HCT116 (cell line): Measurements from ENCODE around the gene WDR62. TPM values are rescaled to one million over a fixed set of nuclear protein-coding genes. Genes with fewer than 3 reads are reported as not detected.

Source experiments
- ATAC-seq: fragments of 200-7000 bp; cut with Tn5 transposase; 2 replicates; pipeline ENCODE4 v1.9.1; 2020; ENCODE audit warnings: mild to moderate bottlenecking, moderate library complexity
- BruUV-seq: library from RNA; stranded (reverse); fragments of 400-500 nt; replicated peaks from 2 replicates; lab custom pipeline; 2021; lab: Mats Ljungman, UMichigan
- CTCF ChIA-PET: fragments of 300-600 bp; sonication (Branson Sonifier 250); formaldehyde crosslinking; loops from one replicate; lab custom pipeline; 2021; ENCODE audit warnings: antibody characterized with exemption; lab: Charles Lee
- POLR2A ChIA-PET: fragments of 300-600, 350-600 bp; sonication (Branson Sonifier 250); formaldehyde crosslinking; loops from one replicate; lab custom pipeline; 2021; ENCODE audit warnings: antibody characterized with exemption; lab: Charles Lee
- RAD21 ChIA-PET, 2 experiments: fragments of 300-600 bp; sonication (Branson Sonifier 250); formaldehyde crosslinking; loops; one replicate each; lab custom pipeline; 2023; ENCODE audit warnings: low total read pairs in 2 of 2; ENCODE audit not compliant: uncharacterized antibody in 2 of 2, unreplicated experiment in 2 of 2, low non-redundant PET in 1 of 2; lab: Charles Lee
- DNase-seq: peaks from one replicate; pipeline ENCODE4 v3.0.0-alpha.2; 2010; ENCODE audit warnings: low read depth, low spot score
- H2AFZ ChIP-seq: fragments of 200-600 bp; shearing (Covaris generic), sonication (generic); 2 replicates; pipeline ENCODE4 v1.6.1; 2017; ENCODE audit warnings: low read depth, mixed run types, mixed read lengths, antibody characterized with exemption, low read length; ENCODE audit not compliant: poor library complexity, severe bottlenecking
- H3K27ac ChIP-seq: 2 replicates; pipeline ENCODE4 v1.5.1; 2012; ENCODE audit warnings: low read depth, low read length
- H3K27me3 ChIP-seq: fragments of 200-600 bp; sonication (generic); 2 replicates; pipeline ENCODE4 v1.6.1; 2016; ENCODE audit warnings: mixed run types, low read length, mixed read lengths; ENCODE audit not compliant: insufficient read depth
- H3K36me3 ChIP-seq, 2 experiments: fragments of 200-500 bp in 1 of 2; fragments of 200-600 bp in 1 of 2; sonication (Bioruptor generic) in 1 of 2; sonication (generic) in 1 of 2; 2 replicates each; pipeline versions ENCODE4 v1.5.1 to v1.6.1; 2014 to 2016; ENCODE audit warnings: low read length in 2 of 2, inconsistent platforms in 1 of 2, mixed read lengths in 1 of 2, mixed run types in 1 of 2; ENCODE audit not compliant: insufficient read depth in 2 of 2, control insufficient read depth in 1 of 2
- H3K4me1 ChIP-seq, 2 experiments: fragments of 200-600 bp in 1 of 2; sonication (generic) in 1 of 2; 2 replicates each; pipeline versions ENCODE4 v1.5.1 to v1.6.1; 2012 to 2017; ENCODE audit warnings: low read length in 2 of 2, inconsistent platforms in 1 of 2, mild to moderate bottlenecking in 1 of 2, mixed read lengths in 1 of 2, mixed run types in 1 of 2, moderate library complexity in 1 of 2; ENCODE audit not compliant: insufficient read depth in 2 of 2, control insufficient read depth in 1 of 2
- H3K4me2 ChIP-seq: fragments of 200-600 bp; sonication (generic); 2 replicates; pipeline ENCODE4 v1.6.1; 2017; ENCODE audit warnings: mixed run types, low read length, mixed read lengths
- H3K4me3 ChIP-seq, 2 experiments: fragments of 200-600 bp in 1 of 2; sonication (generic) in 1 of 2; replicated peaks in 1 of 2; 2 replicates each; pipeline ENCODE4 v1.5.1; 2011 to 2016; ENCODE audit warnings: low read length in 2 of 2, control low read depth in 1 of 2, low read depth in 1 of 2, mild to moderate bottlenecking in 1 of 2, mixed read lengths in 1 of 2, mixed run types in 1 of 2
- H3K79me2 ChIP-seq: fragments of 200-600 bp; sonication (generic); 2 replicates; pipeline ENCODE4 v1.6.1; 2017; ENCODE audit warnings: mild to moderate bottlenecking, mixed run types, low read length, moderate library complexity, mixed read lengths; ENCODE audit not compliant: insufficient read depth
- H3K9ac ChIP-seq: fragments of 200-600 bp; sonication (generic); 2 replicates; pipeline ENCODE4 v1.6.1; 2016; ENCODE audit warnings: low read length, mixed read lengths
- H3K9me2 ChIP-seq: fragments of 200-600 bp; sonication (generic), shearing (Covaris generic); 2 replicates; pipeline ENCODE4 v1.6.1; 2017; ENCODE audit warnings: mixed run types, mild to moderate bottlenecking, moderate library complexity; ENCODE audit not compliant: insufficient read depth
- H3K9me3 ChIP-seq, 2 experiments: fragments of 200-500 bp in 1 of 2; fragments of 200-600 bp in 1 of 2; sonication (Bioruptor generic) in 1 of 2; sonication (generic) in 1 of 2; 2 replicates each; pipeline ENCODE4 v1.6.1; 2014 to 2017; ENCODE audit warnings: low read length in 2 of 2, mixed read lengths in 2 of 2, inconsistent platforms in 1 of 2, low read depth in 1 of 2, mild to moderate bottlenecking in 1 of 2, mixed run types in 1 of 2, moderate library complexity in 1 of 2; ENCODE audit not compliant: control insufficient read depth in 1 of 2, insufficient read depth in 1 of 2
- H4K20me1 ChIP-seq: fragments of 200-600 bp; sonication (generic), shearing (Covaris generic); 2 replicates; pipeline ENCODE4 v1.6.1; 2017; ENCODE audit warnings: mixed run types, mild to moderate bottlenecking, moderate library complexity; ENCODE audit not compliant: insufficient read depth
- ATF3 ChIP-seq: IDR thresholded peaks from 2 replicates; pipeline ENCODE4 v1.6.1; 2012
- CEBPB ChIP-seq: IDR thresholded peaks from 2 replicates; pipeline ENCODE4 v1.6.1; 2012; ENCODE audit warnings: low read depth
- CTCF ChIP-seq, 3 experiments: fragments of 200-600 bp in 1 of 3; sonication (generic) in 1 of 3; IDR thresholded peaks in 2 of 3; conservative IDR thresholded peaks in 1 of 3; 2 replicates each; pipeline ENCODE4 v1.5.1; 2012 to 2017; ENCODE audit warnings: low read depth in 2 of 3, low read length in 2 of 3, antibody characterized with exemption in 1 of 3, borderline replicate concordance in 1 of 3, control low read depth in 1 of 3, mild to moderate bottlenecking in 1 of 3, mixed read lengths in 1 of 3, mixed run types in 1 of 3, moderate library complexity in 1 of 3; ENCODE audit not compliant: insufficient read depth in 1 of 3
- EZH2phosphoT487 ChIP-seq: fragments of 200-600 bp; IDR thresholded peaks from 2 replicates; pipeline ENCODE4 v1.6.1; 2018; ENCODE audit warnings: antibody characterized with exemption, borderline replicate concordance
- JUND ChIP-seq: IDR thresholded peaks from 2 replicates; pipeline ENCODE4 v1.6.1; 2012
- POLR2A ChIP-seq: IDR thresholded peaks from 2 replicates; pipeline ENCODE4 v1.7.0; 2011; ENCODE audit warnings: borderline replicate concordance; ENCODE audit not compliant: insufficient read depth, insufficient read length; ENCODE audit errors: extremely low read depth
- POLR2AphosphoS5 ChIP-seq: IDR thresholded peaks from 2 replicates; pipeline ENCODE4 v1.6.1; 2011; ENCODE audit warnings: mild to moderate bottlenecking, low read depth, low read length, moderate library complexity
- RAD21 ChIP-seq: IDR thresholded peaks from 2 replicates; pipeline ENCODE4 v1.6.1; 2012; ENCODE audit warnings: low read depth, mild to moderate bottlenecking
- SP1 ChIP-seq: IDR thresholded peaks from 2 replicates; pipeline ENCODE4 v1.6.1; 2012; ENCODE audit warnings: low read depth
- intact Hi-C: fragments of 100-400 bp; cut with micrococcal nuclease; formaldehyde crosslinking; loops from 2 replicates; pipeline ENCODE4 v1.10.0; 2022
- total RNA-seq: library from RNA; stranded (reverse); gene quantifications from one replicate; pipeline ENCODE4 v1.2.1, GENCODE V29; 2021; ENCODE audit not compliant: unreplicated experiment

Gene WDR62
- total RNA-seq, 1 experiment from 2014 or later = 17.0 TPM

- H3K9ac ChIP-seq = no peak overlapping the region
- no peak overlapping the region for H3K27ac ChIP-seq
- BruUV-seq = no TSS peak
- peaks cover 44 to 56% of the 10 kb centered on the region in 2 experiments for H3K36me3 ChIP-seq
- H3K9me2 ChIP-seq = no peaks in the 10 kb centered on the region
- peaks cover 7 to 11% of the 10 kb centered on the region in 2 experiments for H3K4me1 ChIP-seq
- H4K20me1 ChIP-seq = peaks cover 6% of the 10 kb centered on the region; the same call in 1 of the 2 replicates
- H3K27me3 ChIP-seq = no peaks in the 10 kb centered on the region
- H3K79me2 ChIP-seq = peaks cover 59% of the 10 kb centered on the region
- ChIA-PET CTCF (no interaction called here), POLR2A (interaction anchor here (1.3 kb wide), 1 partner anchor 8 kb away, joined by 3 read pairs; no protein-coding TSS in a partner anchor), RAD21 (no interaction called here)
- intact Hi-C loops = no loop called here
- no peak overlapping the region for H3K4me2 ChIP-seq
- H3K9me3 ChIP-seq = no peaks in the 10 kb centered on the region
- H2AFZ ChIP-seq = no peak overlapping the region
- no peak overlapping the region for H3K4me3 ChIP-seq
- no peak for TF ChIP-seq SP1
- TF ChIP-seq ATF3 = no peak
- no peak for DNase-seq
- no peak for ATAC-seq
These were observed 89.9 kb downstream of the WDR62 start for GRCh38 chr19:36144624-36145023.

- no peaks in the 10 kb centered on the region for H3K4me1 ChIP-seq
- no peak for ATAC-seq
- no peaks in the 10 kb centered on the region for H3K9me3 ChIP-seq
- no peak overlapping the region for H2AFZ ChIP-seq
- H3K4me2 ChIP-seq = no peak overlapping the region
- ChIA-PET POLR2A (interaction anchor here (1.4 kb wide), 1 partner anchor 22 kb away, joined by 4 read pairs; no protein-coding TSS in a partner anchor), CTCF (no interaction called here), RAD21 (no interaction called here)
- peaks cover 34 to 61% of the 10 kb centered on the region in 2 experiments for H3K36me3 ChIP-seq
- DNase-seq = no peak
- H4K20me1 ChIP-seq = no peaks in the 10 kb centered on the region
- H3K9ac ChIP-seq = no peak overlapping the region
- TF ChIP-seq EZH2phosphoT487 = no peak
- TF ChIP-seq CTCF (IDR thresholded peaks at IDR 0.05 in 2 of 3, conservative IDR thresholded peaks at IDR 0.05 in 1 of 3; ENCODE audit: borderline replicate concordance in 1 of 3, insufficient read depth in 1 of 3, low read depth in 2 of 3, low read length in 2 of 3) = no peak
- no peak for TF ChIP-seq ATF3
- no peak for TF ChIP-seq JUND
- no peak for TF ChIP-seq CEBPB
- TF ChIP-seq SP1 = no peak
- no peak for TF ChIP-seq POLR2AphosphoS5
- TF ChIP-seq POLR2A = no peak
- no peak for TF ChIP-seq RAD21
- peaks cover 27% of the 10 kb centered on the region for H3K79me2 ChIP-seq
- no peak overlapping the region for H3K4me3 ChIP-seq
- no peak overlapping the region for H3K27ac ChIP-seq
- TSS peak; percentile 57 for BruUV-seq
- H3K27me3 ChIP-seq = no peaks in the 10 kb centered on the region
- no peaks in the 10 kb centered on the region for H3K9me2 ChIP-seq
- intact Hi-C loops = no loop called here
These were observed 95.1 kb downstream of the WDR62 start for GRCh38 chr19:36149673-36150406.
